H9 (cell line): ENCODE measurements around the gene RNF26. TPM values are rescaled to one million over a fixed set of nuclear protein-coding genes. Genes with fewer than 3 reads are reported as not detected.

Experiments used
- DNase-seq: peaks from one replicate; pipeline ENCODE4 v3.0.0-alpha.2; 2017
- H2AFZ ChIP-seq: one replicate; pipeline ENCODE4 v1.6.1; 2013; ENCODE audit warnings: mild to moderate bottlenecking, low read length, control low read depth, moderate library complexity
- H2AK5ac ChIP-seq: 2 replicates; pipeline ENCODE4 v1.6.1; 2013; ENCODE audit warnings: low read length, control low read depth, mixed read lengths; ENCODE audit not compliant: insufficient read length
- H2BK120ac ChIP-seq: one replicate; pipeline ENCODE4 v1.6.1; 2013; ENCODE audit warnings: low read depth, mild to moderate bottlenecking, low read length, control low read depth, inconsistent platforms; ENCODE audit not compliant: poor library complexity, severe bottlenecking
- H2BK12ac ChIP-seq: 2 replicates; pipeline ENCODE4 v1.6.1; 2013; ENCODE audit warnings: low read length, control low read depth, mixed read lengths, low read depth; ENCODE audit not compliant: insufficient read length
- H2BK15ac ChIP-seq: 2 replicates; pipeline ENCODE4 v1.6.1; 2013; ENCODE audit warnings: low read depth, low read length, control low read depth
- H2BK20ac ChIP-seq: one replicate; pipeline ENCODE4 v1.6.1; 2013; ENCODE audit warnings: low read depth, mild to moderate bottlenecking, low read length, control low read depth, inconsistent platforms; ENCODE audit not compliant: poor library complexity, severe bottlenecking
- H2BK5ac ChIP-seq: 2 replicates; pipeline ENCODE4 v1.6.1; 2013; ENCODE audit warnings: low read length, control low read depth, mixed read lengths; ENCODE audit not compliant: insufficient read length
- H3K14ac ChIP-seq: 2 replicates; pipeline ENCODE4 v1.6.1; 2013; ENCODE audit warnings: low read length, control low read depth; ENCODE audit not compliant: insufficient read depth
- H3K18ac ChIP-seq: 2 replicates; pipeline ENCODE4 v1.6.1; 2013; ENCODE audit warnings: low read depth, mild to moderate bottlenecking, mixed read lengths, low read length, control low read depth; ENCODE audit not compliant: insufficient read length
- H3K23ac ChIP-seq: 2 replicates; pipeline ENCODE4 v1.6.1; 2013; ENCODE audit warnings: low read length, control low read depth, mixed read lengths, low read depth; ENCODE audit not compliant: insufficient read length
- H3K23me2 ChIP-seq: 2 replicates; pipeline ENCODE4 v1.6.1; 2013; ENCODE audit warnings: low read depth, mild to moderate bottlenecking, mixed read lengths, low read length, control low read depth; ENCODE audit not compliant: insufficient read length, poor library complexity, severe bottlenecking
- H3K27ac ChIP-seq: 2 replicates; pipeline ENCODE4 v1.5.1; 2013; ENCODE audit warnings: low read length, control low read depth, mixed read lengths, low read depth; ENCODE audit not compliant: insufficient read length
- H3K27me3 ChIP-seq: 2 replicates; pipeline ENCODE4 v1.6.1; 2013; ENCODE audit warnings: low read length, control low read depth, inconsistent platforms; ENCODE audit not compliant: insufficient read depth
- H3K4ac ChIP-seq: 2 replicates; pipeline ENCODE4 v1.6.1; 2013; ENCODE audit warnings: low read depth, mild to moderate bottlenecking, control low read depth, inconsistent platforms, low read length, moderate library complexity
- H3K4me1 ChIP-seq: 2 replicates; pipeline ENCODE4 v1.6.1; 2013; ENCODE audit warnings: low read length, control low read depth, inconsistent platforms; ENCODE audit not compliant: insufficient read depth
- H3K4me2 ChIP-seq: 2 replicates; pipeline ENCODE4 v1.6.1; 2013; ENCODE audit warnings: low read length, control low read depth, mixed read lengths; ENCODE audit not compliant: insufficient read length, insufficient read depth
- H3K56ac ChIP-seq: 2 replicates; pipeline ENCODE4 v1.6.1; 2013; ENCODE audit warnings: low read depth, mild to moderate bottlenecking, mixed read lengths, low read length, control low read depth; ENCODE audit not compliant: insufficient read length
- H3K79me1 ChIP-seq: 2 replicates; pipeline ENCODE4 v1.6.1; 2013; ENCODE audit warnings: low read depth, mild to moderate bottlenecking, moderate library complexity, low read length, control low read depth, inconsistent platforms; ENCODE audit not compliant: insufficient read depth, poor library complexity, severe bottlenecking
- H3K79me2 ChIP-seq: 2 replicates; pipeline ENCODE4 v1.6.1; 2013; ENCODE audit warnings: low read length, control low read depth, inconsistent platforms; ENCODE audit not compliant: insufficient read depth
- H3K9ac ChIP-seq: 2 replicates; pipeline ENCODE4 v1.6.1; 2013; ENCODE audit warnings: low read length, control low read depth, mixed read lengths; ENCODE audit not compliant: insufficient read length; ENCODE audit errors: extremely low read depth
- H3K9me3 ChIP-seq: one replicate; pipeline ENCODE4 v1.6.1; 2013; ENCODE audit warnings: low read depth, low read length, inconsistent platforms; ENCODE audit not compliant: control insufficient read depth
- H3T11ph ChIP-seq: one replicate; pipeline ENCODE4 v1.6.1; 2013; ENCODE audit warnings: mild to moderate bottlenecking, low read length, control low read depth, inconsistent platforms
- H4K20me1 ChIP-seq: one replicate; pipeline ENCODE4 v1.6.1; 2013; ENCODE audit not compliant: control insufficient read depth, insufficient read length, insufficient read depth
- H4K5ac ChIP-seq: 2 replicates; pipeline ENCODE4 v1.6.1; 2013; ENCODE audit warnings: low read depth, mild to moderate bottlenecking, mixed read lengths, low read length, control low read depth; ENCODE audit not compliant: insufficient read length
- H4K8ac ChIP-seq: replicated peaks from 2 replicates; pipeline ENCODE4 v1.6.1; 2013; ENCODE audit warnings: low read length, control low read depth, mixed read lengths, low read depth; ENCODE audit not compliant: insufficient read length
- H4K91ac ChIP-seq: 2 replicates; pipeline ENCODE4 v1.6.1; 2013; ENCODE audit warnings: low read depth, mild to moderate bottlenecking, moderate library complexity, mixed read lengths, low read length, control low read depth; ENCODE audit not compliant: insufficient read length
- H3K27ac Mint-ChIP-seq, 3 experiments: 2 replicates in 2 of 3; 3 replicates in 1 of 3; pipeline ENCODE4 v1.8.0; 2020 to 2021; ENCODE audit warnings: mixed read lengths in 3 of 3, mild to moderate bottlenecking in 1 of 3, moderate library complexity in 1 of 3
- H3K27me3 Mint-ChIP-seq: 2 replicates; pipeline ENCODE4 v1.8.0; 2021; ENCODE audit warnings: low read depth, mild to moderate bottlenecking, moderate library complexity, mixed read lengths
- H3K36me3 Mint-ChIP-seq, 3 experiments: 2 replicates in 2 of 3; 3 replicates in 1 of 3; pipeline ENCODE4 v1.8.0; 2020 to 2021; ENCODE audit warnings: low read depth in 3 of 3, mixed read lengths in 3 of 3; ENCODE audit not compliant: insufficient read depth in 1 of 3
- H3K4me1 Mint-ChIP-seq, 2 experiments: 2 replicates each; pipeline ENCODE4 v1.8.0; 2020; ENCODE audit warnings: mixed read lengths in 2 of 2
- H3K4me3 Mint-ChIP-seq, 2 experiments: 2 replicates in 1 of 2; 3 replicates in 1 of 2; pipeline ENCODE4 v1.8.0; 2020 to 2021; ENCODE audit warnings: mild to moderate bottlenecking in 2 of 2, mixed read lengths in 2 of 2, moderate library complexity in 1 of 2
- H3K9me3 Mint-ChIP-seq, 2 experiments: 2 replicates in 1 of 2; 3 replicates in 1 of 2; pipeline ENCODE4 v1.8.0; 2020; ENCODE audit warnings: mild to moderate bottlenecking in 2 of 2, mixed read lengths in 2 of 2, moderate library complexity in 1 of 2
- WGBS: extraction: QIAGEN DNeasy Blood & Tissue Kit; methylation state at CpG from one replicate; pipeline ENCODE4 v1.1.7; 2013; ENCODE audit warnings: missing lambda C conversion rate, low lambda C conversion rate, mixed read lengths; ENCODE audit not compliant: insufficient read length; ENCODE audit errors: extremely low coverage; 5-methylcytosine and 5-hydroxymethylcytosine counted together
- total RNA-seq: library from RNA; stranded (reverse); gene quantifications from 2 replicates; pipeline ENCODE4 v1.2.1, GENCODE V29; 2021
- TF ChIP-seq, protein P1 (sequence below): fragments of 200-600 bp; sonication (generic); conservative IDR thresholded peaks from 3 replicates; pipeline ENCODE4 v1.8.0; 2021; ENCODE audit warnings: antibody characterized with exemption, mild to moderate bottlenecking

The RNF26 gene
- total RNA-seq, 1 experiment from 2014 or later = 57.6 TPM

DNA sequence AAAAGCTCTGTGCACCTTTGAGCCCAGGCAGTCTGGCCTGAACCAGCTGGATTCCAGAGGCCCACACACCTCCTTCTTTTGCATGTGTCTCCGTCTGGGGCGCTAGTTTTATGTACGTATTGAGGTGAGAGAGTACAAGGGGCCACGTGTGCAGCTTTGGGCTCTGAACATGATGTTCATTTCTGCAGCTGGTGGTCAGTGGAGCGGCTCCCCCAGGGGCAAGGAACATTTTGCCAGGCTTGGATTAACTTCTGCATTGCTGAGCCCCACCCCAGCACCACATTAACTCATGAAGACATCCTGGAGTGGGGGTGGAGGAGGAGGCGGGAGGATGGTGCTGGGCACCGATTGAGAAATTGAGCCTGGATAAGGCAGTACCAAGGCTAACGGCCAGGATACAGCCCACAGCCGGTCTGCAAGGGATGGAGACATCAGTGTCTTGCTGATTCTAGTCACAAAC, 33.4 kb downstream of the RNF26 start:
- Histone ChIP-seq H2AK5ac (no peak overlapping the region), H3K23ac (no peak overlapping the region), H2BK12ac (no peak overlapping the region), H3K23me2 (peaks cover 4% of the 10 kb centered on the region), H3K27me3 (peaks cover 21% of the 10 kb centered on the region; the same call in 1 of the 2 replicates), H2BK20ac (no peak overlapping the region), H3K27ac (no peak overlapping the region), H3K9me3 (no peaks in the 10 kb centered on the region), H4K91ac (no peak overlapping the region), H3K56ac (no peak overlapping the region), H4K5ac (no peak overlapping the region), H3K4me1 (0 out of 2 replicates have a peak, but pooled peaks cover 2% of the 10 kb centered on the region), H3K4ac (no peak overlapping the region), H3K18ac (no peak overlapping the region), H3K14ac (no peak overlapping the region; the same call in 1 of the 2 replicates), H2BK5ac (no peak overlapping the region), H3T11ph (no peak overlapping the region), H2BK120ac (no peak overlapping the region), H3K79me1 (no peaks in the 10 kb centered on the region), H2AFZ (no peak overlapping the region), H2BK15ac (no peak overlapping the region), H3K79me2 (no peaks in the 10 kb centered on the region), H3K9ac (no peak overlapping the region), H3K4me2 (no peak overlapping the region), H4K8ac (no peak overlapping the region), H4K20me1 (peaks cover 4% of the 10 kb centered on the region)
- no peak overlapping the region for H3K4me3 Mint-ChIP-seq
- peaks cover 48 to 56% of the 10 kb centered on the region in 2 experiments for H3K4me1 Mint-ChIP-seq
- H3K27ac Mint-ChIP-seq = no peak overlapping the region
- H3K36me3 Mint-ChIP-seq = peaks cover 0 to 6% (median 2%) of the 10 kb centered on the region in 3 experiments; a peak in 5 of 7 replicates
- no CpG with 5 or more reads among the region's 9 CpGs for WGBS
- TF ChIP-seq, protein P1, sequence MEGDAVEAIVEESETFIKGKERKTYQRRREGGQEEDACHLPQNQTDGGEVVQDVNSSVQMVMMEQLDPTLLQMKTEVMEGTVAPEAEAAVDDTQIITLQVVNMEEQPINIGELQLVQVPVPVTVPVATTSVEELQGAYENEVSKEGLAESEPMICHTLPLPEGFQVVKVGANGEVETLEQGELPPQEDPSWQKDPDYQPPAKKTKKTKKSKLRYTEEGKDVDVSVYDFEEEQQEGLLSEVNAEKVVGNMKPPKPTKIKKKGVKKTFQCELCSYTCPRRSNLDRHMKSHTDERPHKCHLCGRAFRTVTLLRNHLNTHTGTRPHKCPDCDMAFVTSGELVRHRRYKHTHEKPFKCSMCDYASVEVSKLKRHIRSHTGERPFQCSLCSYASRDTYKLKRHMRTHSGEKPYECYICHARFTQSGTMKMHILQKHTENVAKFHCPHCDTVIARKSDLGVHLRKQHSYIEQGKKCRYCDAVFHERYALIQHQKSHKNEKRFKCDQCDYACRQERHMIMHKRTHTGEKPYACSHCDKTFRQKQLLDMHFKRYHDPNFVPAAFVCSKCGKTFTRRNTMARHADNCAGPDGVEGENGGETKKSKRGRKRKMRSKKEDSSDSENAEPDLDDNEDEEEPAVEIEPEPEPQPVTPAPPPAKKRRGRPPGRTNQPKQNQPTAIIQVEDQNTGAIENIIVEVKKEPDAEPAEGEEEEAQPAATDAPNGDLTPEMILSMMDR = no peak
- H3K9me3 Mint-ChIP-seq = peaks cover 2 to 5% of the 10 kb centered on the region in 2 experiments; a peak in 2 of 5 replicates
- no peak for DNase-seq
- peaks cover 61% of the 10 kb centered on the region for H3K27me3 Mint-ChIP-seq
